ENCODE results near the gene EGFLAM. TPM values are rescaled to one million over a fixed set of nuclear protein-coding genes. Genes with fewer than 3 reads are reported as not detected.

Gene EGFLAM
- total RNA-seq, 1 donor from 2014 or later = 8.9 TPM

DNA sequence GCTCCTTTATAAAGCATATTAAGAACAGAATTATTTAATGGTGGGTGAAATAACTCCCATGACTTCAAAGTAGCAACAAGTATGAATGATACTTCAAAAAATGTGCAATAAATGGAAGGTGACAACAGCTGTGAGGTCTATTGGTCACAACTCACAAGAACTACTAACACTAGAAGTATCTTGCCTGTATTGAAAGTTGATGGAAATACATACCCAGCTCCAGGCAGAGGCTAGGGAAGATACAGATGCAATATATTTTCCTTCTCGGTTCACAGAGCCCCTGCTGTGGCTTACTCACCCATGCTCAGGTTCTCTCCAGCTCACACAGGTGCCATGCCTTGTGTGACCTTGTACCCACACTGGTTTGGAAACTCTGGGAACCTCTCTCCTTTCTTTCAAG, 164.3 kb downstream of the EGFLAM start:
- H3K4me3 ChIP-seq = no peak overlapping the region
- no peak for DNase-seq
- intact Hi-C loops (cut with micrococcal nuclease) = no loop called here
- H3K4me1 ChIP-seq = no peaks in the 10 kb centered on the region
- H3K27me3 ChIP-seq (ENCODE audit: low read depth) = no peaks in the 10 kb centered on the region
- H3K27ac ChIP-seq (replicated peaks) = no peak overlapping the region
- H3K36me3 ChIP-seq = no peaks in the 10 kb centered on the region
- H3K9me3 ChIP-seq (replicated peaks) = no peaks in the 10 kb centered on the region
- TF ChIP-seq, protein P1, sequence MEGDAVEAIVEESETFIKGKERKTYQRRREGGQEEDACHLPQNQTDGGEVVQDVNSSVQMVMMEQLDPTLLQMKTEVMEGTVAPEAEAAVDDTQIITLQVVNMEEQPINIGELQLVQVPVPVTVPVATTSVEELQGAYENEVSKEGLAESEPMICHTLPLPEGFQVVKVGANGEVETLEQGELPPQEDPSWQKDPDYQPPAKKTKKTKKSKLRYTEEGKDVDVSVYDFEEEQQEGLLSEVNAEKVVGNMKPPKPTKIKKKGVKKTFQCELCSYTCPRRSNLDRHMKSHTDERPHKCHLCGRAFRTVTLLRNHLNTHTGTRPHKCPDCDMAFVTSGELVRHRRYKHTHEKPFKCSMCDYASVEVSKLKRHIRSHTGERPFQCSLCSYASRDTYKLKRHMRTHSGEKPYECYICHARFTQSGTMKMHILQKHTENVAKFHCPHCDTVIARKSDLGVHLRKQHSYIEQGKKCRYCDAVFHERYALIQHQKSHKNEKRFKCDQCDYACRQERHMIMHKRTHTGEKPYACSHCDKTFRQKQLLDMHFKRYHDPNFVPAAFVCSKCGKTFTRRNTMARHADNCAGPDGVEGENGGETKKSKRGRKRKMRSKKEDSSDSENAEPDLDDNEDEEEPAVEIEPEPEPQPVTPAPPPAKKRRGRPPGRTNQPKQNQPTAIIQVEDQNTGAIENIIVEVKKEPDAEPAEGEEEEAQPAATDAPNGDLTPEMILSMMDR (IDR thresholded peaks at IDR 0.05; ENCODE audit: borderline replicate concordance) = no peak

- TF ChIP-seq, protein P1 (IDR thresholded peaks at IDR 0.05; ENCODE audit: borderline replicate concordance) = no peak
- no peak for DNase-seq
- no peak overlapping the region for H3K4me3 ChIP-seq
- no peak overlapping the region for H3K27ac ChIP-seq (replicated peaks)
- intact Hi-C loops (cut with micrococcal nuclease) = no loop called here
- no peaks in the 10 kb centered on the region for H3K27me3 ChIP-seq (ENCODE audit: low read depth)
- no peaks in the 10 kb centered on the region for H3K4me1 ChIP-seq
- no peaks in the 10 kb centered on the region for H3K9me3 ChIP-seq (replicated peaks)
- no peaks in the 10 kb centered on the region for H3K36me3 ChIP-seq
Observed at GRCh38 chr5:38423276-38424147, 165.2 kb downstream of the EGFLAM start.

DNA sequence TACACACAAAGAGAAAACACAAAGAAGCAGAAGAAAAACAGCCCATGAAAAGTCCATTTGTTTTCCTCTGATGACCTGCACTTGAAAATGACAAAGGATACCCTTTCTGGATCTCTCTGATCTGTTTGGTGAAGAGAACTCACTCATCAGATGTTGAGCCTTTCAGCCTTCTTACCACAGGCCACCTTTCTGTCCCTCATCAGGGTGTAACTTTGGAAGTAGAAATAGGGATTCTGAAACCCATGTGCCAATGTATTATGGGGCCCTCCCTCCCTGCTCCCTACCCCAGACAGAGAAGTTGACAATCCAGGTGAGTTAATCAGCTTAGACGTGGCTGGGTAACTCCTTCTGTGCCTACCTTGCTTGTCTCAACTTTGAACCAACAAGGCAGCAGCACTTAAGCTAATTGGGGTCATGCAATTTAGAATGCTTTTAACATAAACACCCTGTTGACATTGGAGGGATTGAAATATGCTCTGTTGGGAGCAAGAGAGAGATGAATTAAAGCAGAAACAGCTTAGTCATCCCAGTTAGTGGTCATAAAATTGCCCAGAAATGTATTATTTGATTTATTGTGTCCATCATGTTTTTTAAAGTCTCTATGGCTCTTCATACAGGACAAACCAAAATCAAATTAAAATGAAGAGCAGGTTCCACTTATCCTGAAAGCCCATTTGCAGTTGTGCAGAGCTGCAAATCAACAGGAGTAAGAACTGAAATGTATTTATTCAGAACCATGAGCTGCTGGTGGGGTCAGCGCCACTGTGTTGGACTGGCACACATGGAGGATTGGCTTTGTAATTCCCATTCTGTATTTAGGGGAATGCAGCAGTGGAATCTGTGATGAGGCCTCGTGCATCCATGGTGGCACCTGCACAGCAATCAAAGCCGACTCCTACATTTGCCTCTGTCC, 166.0 kb downstream of the EGFLAM start:
- no peak for DNase-seq
- H3K36me3 ChIP-seq = no peaks in the 10 kb centered on the region
- intact Hi-C loops (cut with micrococcal nuclease) = no loop called here
- H3K27ac ChIP-seq (replicated peaks) = no peak overlapping the region
- H3K9me3 ChIP-seq (replicated peaks) = no peaks in the 10 kb centered on the region
- H3K4me1 ChIP-seq = no peaks in the 10 kb centered on the region
- no peak overlapping the region for H3K4me3 ChIP-seq
- TF ChIP-seq, protein P1 (IDR thresholded peaks at IDR 0.05; ENCODE audit: borderline replicate concordance) = no peak
- H3K27me3 ChIP-seq (ENCODE audit: low read depth) = no peaks in the 10 kb centered on the region

DNA sequence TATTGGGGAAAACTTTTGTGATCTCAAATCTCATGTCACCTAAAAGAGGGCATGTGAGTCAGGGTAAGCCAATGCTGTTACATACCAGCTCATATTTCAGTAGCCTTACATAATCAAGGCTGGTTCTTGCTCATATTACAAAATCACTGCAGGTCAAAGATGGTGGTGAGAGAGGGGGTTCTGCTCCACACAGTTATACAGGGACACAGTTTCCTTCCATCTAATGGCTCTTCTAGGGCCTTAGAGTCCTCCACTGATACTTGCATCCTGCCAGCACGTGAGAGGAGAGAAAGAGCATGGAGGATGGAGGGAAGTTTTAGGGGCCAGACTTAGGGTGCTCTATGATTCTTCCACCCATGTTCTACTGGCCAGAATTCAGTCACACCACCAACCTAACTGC, 168.1 kb downstream of the EGFLAM start:
- Histone ChIP-seq H3K27ac (replicated peaks) (no peak overlapping the region), H3K4me1 (no peaks in the 10 kb centered on the region), H3K27me3 (ENCODE audit: low read depth) (no peaks in the 10 kb centered on the region), H3K4me3 (no peak overlapping the region), H3K9me3 (replicated peaks) (no peaks in the 10 kb centered on the region), H3K36me3 (no peaks in the 10 kb centered on the region)
- DNase-seq = no peak
- TF ChIP-seq, protein P1 (IDR thresholded peaks at IDR 0.05; ENCODE audit: borderline replicate concordance) = no peak
- intact Hi-C loops (cut with micrococcal nuclease) = no loop called here

DNA sequence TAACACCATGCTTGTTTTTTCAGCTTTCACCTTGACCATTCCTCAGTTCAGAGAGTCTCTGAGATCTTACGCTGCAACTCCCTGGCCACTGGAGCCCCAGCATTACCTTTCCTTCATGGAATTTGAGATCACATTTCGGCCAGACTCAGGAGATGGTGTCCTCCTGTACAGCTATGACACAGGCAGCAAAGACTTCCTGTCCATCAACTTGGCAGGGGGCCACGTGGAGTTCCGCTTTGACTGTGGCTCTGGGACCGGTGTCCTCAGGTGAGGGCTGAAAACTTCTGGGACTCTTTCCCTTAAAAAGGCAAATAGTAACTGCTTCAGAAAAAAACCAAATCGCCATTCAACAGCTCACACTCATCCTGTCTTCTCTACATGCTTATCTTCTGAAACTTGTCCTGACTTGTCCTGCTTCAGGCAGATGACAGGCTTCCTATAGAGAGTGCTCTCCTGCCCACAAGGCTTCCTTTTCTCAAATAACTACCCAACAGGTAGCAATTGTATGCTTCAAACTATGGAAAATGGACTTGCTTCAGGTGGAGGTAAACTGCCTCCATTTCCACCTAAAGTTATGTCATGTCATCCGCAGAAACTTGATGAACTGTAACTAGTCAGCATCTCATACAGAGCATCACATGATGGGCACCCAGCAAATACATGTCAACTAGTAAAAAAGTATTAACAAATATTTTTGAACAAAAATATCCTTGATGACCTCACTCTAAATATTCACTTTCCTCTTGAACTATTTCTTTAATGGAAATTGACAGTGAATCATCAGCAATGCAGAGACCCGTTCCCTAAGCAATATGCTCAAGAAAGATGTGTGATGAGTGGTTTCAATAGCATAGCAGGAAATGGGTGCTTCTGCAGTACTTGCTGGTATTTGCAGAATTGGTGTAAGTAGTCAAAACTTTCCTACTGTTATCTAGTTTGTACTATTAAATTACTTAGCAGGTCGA, 168.9 kb downstream of the EGFLAM start:
- DNase-seq = no peak
- no peak overlapping the region for H3K4me3 ChIP-seq
- H3K4me1 ChIP-seq = no peaks in the 10 kb centered on the region
- no peaks in the 10 kb centered on the region for H3K36me3 ChIP-seq
- intact Hi-C loops (cut with micrococcal nuclease) = no loop called here
- H3K27me3 ChIP-seq (ENCODE audit: low read depth) = no peaks in the 10 kb centered on the region
- no peaks in the 10 kb centered on the region for H3K9me3 ChIP-seq (replicated peaks)
- no peak overlapping the region for H3K27ac ChIP-seq (replicated peaks)
- TF ChIP-seq, protein P1 (IDR thresholded peaks at IDR 0.05; ENCODE audit: borderline replicate concordance) = no peak

All from left ventricle myocardium inferior (tissue), 1 donor.